DMS79 (cell line): Measurements from ENCODE around the gene IKBKE.

Experiments used
- DNase-seq: peaks from one replicate; lab custom pipeline; 2025; lab: John Stamatoyannopoulos, UW

Gene IKBKE

DNA sequence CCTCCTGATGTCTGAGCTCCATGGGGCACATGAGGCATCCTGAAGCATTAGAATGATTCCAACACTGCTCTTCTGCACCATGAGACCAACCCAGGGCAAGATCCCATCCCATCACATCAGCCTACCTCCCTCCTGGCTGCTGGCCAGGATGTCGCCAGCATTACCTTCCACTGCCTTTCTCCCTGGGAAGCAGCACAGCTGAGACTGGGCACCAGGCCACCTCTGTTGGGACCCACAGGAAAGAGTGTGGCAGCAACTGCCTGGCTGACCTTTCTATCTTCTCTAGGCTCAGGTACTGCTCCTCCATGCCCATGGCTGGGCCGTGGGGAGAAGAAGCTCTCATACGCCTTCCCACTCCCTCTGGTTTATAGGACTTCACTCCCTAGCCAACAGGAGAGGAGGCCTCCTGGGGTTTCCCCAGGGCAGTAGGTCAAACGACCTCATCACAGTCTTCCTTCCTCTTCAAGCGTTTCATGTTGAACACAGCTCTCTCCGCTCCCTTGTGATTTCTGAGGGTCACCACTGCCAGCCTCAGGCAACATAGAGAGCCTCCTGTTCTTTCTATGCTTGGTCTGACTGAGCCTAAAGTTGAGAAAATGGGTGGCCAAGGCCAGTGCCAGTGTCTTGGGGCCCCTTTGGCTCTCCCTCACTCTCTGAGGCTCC is 26.0 kb downstream of the IKBKE start:
- peak; percentile 34 for DNase-seq

DNA sequence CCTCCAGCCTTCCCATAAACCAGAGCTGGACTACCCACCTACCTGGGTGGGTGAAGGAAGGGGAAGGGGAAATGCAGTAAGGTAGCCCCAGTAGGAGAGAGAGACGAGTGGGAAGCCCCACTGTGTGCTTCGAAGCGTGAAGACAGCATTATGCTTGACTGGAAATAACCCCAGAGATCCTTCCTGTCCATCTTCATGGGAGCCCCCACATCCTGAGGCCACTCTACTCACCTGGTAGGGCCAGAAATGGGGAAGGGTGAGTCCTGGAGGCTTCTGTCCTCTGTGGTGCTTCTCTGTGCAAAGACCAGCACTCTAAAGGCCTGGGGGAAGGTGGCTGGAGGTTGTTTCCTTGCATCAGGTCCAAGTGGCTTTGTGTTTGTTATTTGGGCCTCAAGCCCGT is 27.1 kb downstream of the IKBKE start:
- DNase-seq, result no peak

DNA sequence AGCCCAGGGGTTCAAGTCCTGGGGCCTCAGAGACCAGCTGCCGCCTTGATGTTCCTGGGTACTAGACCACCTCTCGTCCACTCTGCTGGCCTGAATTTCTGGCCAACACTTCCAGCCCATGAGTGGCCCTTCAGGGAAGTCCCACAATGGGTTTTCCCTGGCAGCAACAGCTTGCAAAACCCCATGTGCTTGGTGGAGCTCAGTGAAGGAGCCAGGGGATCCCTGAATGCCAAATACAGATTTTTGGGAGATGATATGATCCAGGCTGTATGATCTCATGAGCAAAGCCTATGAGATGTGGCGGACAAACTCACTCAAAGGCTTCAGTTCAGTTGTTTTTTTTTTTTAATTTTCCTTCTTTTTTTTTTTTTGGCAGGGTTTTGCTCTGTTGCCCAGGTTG is 27.5 kb downstream of the IKBKE start:
- DNase-seq, result no peak

DNA sequence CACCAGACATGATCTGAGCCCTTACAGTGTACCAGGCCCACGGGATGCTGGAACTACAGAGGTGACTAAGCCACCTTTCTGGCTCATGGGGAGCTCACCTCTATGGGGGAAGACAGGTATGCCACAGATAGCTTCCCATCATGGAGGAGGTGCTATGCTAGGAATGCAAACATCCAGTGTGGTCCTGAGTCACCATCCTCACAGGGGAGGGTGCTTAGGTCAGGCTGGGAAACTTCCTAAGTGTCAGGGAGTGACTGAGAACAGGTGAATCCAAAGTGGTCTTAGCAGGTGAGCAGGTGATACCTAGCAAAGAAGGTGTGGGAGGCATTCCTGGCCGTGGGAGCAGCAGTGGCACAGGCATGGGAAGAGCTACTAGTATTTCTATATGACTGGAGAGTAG is 28.4 kb downstream of the IKBKE start:
- no peak for DNase-seq

DNA sequence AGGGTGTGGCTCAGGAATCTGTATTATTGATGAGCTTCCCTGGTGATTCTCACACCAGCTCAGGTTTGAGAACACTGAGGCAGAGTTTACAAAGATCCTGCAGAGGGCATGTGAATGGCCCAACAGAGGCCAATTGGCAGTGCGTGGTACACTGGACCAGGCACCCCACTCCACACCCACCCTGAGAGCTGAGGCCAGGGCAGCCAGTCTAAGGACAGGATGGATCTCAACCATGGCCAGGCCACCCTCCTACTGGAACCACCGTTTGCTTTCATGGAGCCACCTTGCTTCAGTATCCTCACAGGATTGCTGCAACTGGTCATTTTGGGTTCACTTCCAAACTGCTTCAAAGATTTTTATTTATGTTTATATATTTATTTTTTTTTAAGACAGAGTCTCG is 29.8 kb downstream of the IKBKE start:
- no peak for DNase-seq

DNA sequence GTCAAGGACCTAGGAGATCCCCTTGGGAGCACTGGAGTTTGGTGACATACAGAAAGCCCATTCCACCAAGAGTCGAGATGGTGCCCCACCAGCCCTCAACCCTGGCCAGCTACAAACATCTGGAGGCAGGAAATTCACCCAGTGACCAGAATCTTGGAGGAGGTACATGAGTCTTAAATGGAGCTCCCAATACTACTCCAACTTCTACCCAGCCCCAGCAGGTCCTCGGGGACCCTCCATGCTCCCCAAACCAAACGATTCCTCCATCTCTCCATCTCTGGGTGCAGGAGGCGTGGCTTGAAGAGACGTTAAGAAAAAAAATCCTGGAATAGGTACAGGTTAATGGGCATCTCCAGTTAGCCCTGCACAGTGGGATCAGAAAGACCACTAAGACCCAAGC is 31.6 kb downstream of the IKBKE start:
- DNase-seq, result no peak

DNA sequence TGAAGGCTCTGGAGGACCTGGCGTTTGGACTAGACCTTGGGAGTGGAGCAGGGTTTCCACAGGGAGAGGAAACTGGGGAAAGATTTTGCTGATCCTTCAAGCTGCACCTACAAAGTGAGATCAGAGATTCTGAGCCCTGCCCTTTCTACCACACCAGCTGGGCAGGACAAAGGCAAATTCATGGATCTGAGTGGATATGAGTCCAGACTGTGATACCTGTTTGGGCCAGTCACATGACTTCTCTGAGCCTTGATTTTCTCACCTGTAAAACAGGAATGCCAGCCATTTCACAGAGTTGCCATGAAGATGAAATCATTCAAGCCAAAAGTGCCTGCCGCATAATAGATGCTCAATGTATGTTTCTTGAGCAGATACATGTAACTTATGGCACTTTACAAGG is 32.1 kb downstream of the IKBKE start:
- DNase-seq, result no peak

DNA sequence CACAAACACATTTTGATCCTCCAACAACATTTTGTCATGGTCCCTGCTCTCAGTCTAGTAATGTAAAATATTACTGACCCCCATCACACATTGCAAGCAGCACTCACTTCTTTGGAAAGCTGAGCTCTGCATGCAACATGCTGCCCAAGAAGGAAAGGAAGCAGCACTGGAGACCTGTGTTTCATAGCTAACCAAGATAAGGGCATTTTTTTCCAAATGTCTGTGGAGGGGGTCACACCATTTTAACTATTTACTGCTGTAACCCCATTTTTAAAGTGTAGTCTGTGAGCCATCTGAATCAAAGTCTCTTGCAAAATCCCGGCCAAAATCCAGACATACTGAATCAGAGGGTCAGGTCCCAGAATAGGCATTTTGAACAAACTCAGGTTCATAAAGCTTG is 32.5 kb downstream of the IKBKE start:
- DNase-seq, result no peak

DNA sequence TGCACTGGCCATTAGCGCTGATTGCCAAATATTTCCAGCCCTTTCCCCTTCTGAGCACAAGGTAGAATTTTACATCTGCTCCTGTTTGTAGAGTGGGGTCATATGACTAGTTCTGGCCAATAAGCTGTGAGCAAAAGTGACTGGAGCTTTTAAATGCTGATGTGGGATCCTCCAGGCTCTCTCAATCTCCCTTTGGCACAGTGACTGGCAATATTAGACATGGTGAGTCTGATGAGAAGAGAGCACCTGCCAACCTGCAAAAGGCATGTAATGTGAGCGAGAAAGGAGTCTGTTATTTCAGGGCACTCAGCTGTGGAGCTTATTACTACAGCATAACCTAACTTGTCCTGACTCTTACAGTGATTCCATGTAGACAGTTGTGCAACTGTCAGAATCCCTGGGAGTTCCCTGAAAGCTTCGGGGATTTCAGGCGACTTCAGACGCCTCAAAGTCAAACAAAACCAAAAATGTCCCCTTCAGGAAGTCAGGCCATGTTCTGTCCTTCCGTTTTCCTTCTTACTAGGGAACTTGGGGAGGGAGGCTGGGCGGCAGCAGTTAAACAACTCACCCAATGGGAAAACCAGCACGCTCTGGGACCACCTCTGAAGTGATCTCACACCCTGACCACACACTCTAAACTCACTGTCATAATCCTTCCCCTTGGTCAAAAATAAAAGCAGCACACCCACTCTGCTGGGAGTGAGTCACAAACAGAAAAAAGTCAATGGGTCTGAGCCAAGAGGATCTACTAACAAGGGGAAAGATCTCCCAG is 33.5 kb downstream of the IKBKE start:
- no peak for DNase-seq

DNA sequence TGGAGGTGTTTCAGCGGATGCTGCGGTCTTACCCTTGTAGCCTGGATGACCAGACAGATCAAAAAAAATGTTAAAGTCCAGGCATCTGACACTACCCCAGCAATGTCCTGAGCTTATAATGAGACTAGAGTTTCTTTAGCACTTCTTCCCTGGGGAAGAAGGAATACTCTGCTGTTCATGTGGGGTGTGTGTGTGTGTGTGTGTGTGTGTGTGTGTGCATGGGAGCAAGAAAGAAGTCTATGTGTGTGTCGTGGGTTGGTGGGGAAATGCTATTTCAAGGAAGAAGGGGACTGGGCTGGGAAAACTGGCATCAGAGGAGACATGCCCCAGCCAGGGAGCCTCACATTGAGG is 34.1 kb downstream of the IKBKE start:
- no peak for DNase-seq

DNA sequence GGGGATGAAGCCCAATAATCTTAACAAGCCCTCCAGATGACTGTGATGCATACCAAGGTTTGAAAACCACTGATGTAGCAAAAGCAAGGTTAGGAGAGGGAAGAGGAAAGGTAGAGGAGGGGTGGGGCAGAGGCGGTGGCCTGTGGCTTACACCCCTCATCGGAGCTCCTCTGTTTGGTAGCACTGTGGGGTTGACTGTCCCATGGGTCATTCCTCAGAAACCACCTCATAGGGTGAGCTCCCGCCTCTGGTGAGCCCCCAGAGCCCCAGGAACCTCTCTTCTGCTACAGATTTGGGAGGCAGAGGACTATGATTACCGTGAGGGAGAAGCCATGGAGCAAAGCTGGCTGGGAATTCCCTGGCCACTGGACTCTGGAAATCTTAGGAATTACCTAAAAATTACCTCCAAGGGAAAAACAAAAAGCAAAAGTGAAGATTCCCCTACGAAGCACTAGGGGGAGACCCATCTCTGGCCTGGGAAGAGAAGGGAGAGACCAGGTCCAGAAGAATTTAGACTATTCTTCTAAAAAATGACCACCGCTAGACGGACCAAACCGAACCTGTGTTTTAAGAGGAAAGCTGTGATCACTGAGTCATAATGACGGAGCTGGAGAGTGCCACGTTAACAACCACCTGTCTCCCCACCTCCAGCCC is 35.6 kb downstream of the IKBKE start:
- no peak for DNase-seq

DNA sequence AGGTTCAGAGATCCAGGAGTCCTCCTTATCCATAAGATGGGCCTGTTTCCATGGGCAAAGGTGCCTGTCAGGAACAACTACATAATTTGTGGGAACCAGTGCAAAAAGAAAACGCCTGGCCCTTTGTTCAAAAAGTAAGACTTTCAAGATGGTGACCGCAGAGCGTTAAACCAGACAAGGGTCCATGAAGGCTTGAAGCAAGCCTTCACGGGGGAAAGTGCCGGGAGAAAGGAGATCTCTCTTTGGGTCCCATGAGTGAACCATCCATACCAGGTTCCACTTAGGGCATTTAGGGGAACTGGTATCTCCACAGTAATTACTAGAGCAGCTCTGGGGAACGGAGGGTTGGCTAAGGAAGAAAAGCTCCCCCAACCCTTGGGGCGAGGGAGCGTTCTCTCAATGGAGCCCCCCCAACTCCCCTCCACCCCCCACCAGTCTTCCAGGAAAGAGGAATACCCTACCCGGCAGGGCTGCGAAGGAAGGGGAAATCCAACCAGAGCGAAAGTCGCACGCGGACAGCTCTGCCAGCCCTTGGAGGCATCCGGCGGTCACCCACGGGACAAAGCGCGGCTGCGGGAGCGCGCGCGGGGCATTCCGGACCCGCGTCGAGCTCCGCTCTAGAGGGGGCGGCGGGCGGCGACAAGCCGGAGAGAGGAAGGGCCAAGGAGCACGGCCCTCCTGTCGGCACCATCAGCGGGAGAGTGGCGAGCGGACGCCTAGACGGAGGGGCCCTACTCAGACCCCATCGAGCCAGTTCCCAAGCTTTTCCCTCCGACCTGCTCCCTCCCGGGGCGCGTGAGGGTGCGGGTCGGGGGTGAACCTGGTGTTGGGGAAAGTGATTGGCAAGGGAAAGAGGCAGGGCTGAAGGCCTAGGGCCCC is 36.4 kb downstream of the IKBKE start:
- DNase-seq, result no peak

DNA sequence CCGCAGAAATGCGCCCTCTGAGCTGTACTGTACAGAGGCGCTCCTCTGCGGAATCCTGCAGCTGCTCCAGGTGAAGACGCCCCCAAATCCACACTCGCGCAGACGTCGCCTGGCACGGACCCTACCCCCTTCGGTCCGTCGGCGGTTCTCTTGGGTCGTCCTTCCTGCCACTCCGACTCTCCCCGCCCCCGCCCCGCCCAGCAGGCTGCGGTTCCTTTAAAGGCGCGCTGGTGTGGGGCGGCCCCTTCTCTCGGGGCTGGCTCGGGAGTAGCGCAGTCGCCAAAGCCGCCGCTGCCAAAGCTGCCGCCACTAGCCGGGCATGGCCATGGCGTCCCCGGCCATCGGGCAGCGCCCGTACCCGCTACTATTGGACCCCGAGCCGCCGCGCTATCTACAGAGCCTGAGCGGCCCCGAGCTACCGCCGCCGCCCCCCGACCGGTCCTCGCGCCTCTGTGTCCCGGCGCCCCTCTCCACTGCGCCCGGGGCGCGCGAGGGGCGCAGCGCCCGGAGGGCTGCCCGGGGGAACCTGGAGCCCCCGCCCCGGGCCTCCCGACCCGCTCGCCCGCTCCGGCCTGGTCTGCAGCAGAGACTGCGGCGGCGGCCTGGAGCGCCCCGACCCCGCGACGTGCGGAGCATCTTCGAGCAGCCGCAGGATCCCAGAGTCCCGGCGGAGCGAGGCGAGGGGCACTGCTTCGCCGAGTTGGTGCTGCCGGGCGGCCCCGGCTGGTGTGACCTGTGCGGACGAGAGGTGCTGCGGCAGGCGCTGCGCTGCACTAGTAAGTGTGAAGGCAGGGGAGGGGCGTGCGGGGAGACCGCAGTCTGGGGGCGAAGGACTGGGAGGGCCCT is 37.2 kb downstream of the IKBKE start, which contains the start of gene RASSF5:
TSS of gene RASSF5 (plus strand) at position 248 of the 846 bp plus-strand sequence. CDS start at position 320, 72 bp downstream.
- peak; percentile 63 for DNase-seq

DNA sequence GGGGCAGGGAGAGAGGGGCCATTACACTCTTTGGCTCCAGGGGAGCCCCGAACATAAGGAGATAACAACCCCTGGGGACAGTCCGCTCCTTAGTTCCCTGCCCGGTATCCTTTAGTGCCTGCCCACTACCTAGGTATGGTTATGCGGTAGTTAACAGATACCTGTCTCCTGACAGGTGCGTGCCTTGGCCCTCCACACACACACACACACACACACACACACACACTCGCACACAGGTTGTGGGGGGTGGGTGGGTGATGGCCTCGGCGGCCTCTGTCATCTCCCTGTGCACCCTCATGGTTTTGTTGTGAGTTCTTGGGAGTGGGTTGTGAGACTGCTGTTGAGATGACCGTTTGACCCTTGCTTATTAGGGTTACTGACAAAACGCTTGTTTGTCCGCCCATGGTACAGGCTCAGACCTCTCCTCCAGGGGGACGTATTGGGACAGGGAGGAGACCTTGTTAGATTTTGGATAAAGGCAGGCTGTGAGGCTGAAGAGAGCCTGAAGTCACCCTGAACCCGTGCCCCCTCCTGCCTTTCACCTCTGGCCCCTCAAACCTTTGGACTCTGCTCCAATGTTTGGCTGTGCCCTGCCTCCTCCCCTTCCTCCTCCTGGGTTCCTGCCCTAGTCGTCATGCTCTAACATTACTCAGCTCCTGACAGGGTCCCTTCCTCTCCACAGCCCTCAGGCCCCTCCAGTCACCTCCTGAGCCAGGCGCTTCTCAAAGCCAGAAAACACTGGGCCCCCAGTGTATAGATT is 38.0 kb downstream of the IKBKE start:
- no peak for DNase-seq

DNA sequence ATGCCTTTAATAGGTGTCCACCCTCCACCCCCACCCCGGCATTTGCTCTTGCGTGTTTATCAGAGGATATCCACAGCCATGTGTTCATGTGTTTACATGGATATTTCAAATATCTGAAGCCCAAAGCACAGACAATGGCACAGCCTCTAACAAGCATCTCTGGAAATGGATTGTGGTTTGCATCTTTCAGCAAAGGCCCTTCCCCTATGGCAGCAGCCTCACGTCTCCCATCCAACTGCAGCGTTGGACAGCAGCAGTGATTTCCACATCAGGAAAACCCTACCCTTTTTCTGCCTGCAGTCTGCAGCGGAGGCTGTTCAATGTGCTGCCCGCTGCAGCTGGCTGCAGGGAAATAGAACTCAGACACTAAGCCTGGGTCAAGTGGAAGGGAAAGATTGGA is 38.7 kb downstream of the IKBKE start:
- no peak for DNase-seq

DNA sequence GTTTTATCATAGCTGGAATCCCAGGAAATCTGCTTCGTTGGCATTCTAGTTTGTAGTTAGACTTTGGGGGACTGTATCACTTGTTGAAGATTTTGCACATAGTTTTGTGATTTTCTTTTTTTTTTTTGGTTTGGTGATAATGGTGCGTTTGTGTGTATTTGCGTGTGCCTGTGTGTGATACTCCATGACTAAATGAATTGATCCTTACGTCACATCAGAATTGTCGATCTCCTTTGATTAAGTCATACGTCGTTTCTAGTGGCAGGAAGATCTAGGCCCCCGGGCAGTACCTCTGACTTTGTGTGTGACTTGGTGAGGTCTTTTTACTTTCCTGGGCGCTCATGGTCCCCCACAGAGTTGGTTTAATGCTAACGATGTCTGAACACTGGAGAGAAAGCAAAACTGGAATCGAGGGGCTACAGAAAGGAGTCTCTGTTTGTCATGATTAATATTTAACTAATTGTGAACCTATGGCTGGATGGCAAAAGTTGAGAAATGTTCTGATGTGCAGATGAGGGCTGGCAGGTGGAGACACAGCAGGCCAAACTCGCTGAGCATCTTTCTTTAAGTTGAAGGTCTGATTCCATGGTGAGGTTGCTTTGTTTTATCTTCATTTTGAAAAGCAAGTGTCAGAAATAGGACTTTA is 39.5 kb downstream of the IKBKE start:
- no peak for DNase-seq

DNA sequence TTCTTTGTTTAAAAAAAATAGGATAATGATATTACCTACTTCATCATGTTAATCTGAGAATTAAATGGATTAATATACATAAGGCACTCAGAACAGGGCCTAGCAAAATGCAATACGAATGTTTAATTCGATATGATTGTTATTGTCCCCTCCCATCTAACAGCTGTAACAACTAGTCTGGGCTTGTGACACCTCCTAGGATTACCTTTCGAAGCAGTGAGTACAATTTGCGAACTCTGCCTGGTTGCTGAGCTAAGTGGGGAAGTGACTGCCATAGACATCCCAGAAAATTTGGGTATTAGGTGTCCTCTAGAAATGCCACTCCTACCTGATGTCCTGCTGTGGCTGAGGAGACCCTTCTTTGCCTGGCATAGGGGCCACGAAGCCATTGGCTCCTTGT is 40.1 kb downstream of the IKBKE start:
- no peak for DNase-seq

DNA sequence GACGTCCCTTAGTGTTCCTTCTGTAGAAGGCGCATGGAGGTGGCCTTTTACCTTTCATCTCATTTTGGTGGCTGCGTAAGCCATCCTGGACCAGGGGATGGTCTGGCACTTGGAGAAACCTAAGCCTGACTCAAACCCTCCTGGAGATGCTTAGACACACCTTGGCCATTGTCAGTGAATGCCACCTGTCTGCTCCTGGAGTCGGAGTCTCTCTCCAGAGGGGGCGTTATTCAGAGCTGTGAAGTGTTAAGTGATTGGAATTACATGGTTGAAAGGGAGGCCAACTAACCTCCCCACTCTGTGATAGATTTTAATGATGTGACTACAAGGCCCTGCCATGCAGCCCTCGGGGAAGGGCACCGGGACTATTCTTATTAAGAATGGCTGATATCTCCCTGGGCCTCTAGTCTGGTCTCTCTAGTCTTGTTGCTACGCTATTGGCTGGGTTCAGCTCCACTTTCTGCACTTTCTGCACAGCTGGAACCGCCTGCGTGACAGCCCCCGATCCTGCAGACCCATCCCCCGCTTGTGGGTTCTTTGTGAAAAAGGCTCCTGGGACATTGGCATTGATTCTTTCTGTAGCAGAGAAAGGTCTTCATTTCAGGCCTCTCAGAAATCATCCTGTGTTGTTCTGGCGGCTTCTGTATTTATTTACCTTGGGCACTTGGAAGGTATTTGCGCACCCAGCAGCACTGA is 41.2 kb downstream of the IKBKE start:
- peak; percentile 37 for DNase-seq

DNA sequence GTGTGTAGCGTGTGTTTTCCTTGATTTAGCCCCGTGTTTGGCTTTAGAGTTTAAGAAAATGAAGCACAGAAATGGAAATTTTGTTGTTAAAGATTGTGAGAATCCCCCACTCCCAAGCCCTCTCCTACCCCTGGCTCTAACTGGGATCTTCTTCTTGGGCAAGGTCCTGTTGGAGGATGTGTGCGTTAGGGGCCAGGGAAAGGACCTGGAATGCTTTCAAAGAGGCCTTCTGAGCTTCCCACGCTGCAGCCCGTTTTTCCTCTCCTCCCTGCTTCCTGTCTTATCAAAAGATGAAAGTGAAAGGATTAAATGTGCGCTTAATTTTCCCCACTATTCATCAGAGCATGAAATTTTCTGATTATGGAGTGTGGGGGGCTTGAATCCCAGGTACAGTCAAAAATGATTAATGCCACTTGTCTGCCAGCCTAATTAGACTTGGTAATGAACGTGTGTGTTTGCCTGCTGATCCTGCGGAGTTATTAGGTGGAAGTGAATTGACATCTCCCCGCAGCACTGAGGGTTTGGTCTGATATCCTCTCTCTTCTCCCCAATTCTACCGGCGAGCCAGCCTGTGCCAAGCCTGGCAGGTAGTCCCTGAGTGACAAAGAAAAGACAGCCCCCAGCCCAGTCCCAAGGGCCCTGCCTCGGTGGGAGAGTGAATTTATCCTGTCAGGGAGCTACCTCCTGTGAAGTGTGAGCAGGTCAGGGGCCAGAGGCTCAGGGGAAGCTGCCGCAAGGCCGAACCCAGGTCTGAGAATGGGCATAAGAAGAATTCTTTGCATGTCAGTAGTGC is 42.0 kb downstream of the IKBKE start:
- DNase-seq, result no peak
